ENCODE results near the gene SAMM50.
A peak's percentile ranks its signal among the peaks of the same experiment; 100 is the strongest.

SAMM50 gene

GRCh38 chr22:43988116-43988820 lies 33.0 kb downstream of the SAMM50 start:
- Mint-ChIP-seq H3K9me3 (no peaks in the 10 kb centered on the region), H3K4me1 (peaks cover 5% of the 10 kb centered on the region), H3K4me3 (no peak overlapping the region), H3K36me3 (peaks cover 100% of the 10 kb centered on the region), H3K27ac (no peak overlapping the region)
- no peak for DNase-seq (ENCODE audit: low spot score in 2 of 2)
- no peak for ATAC-seq

GRCh38 chr22:43988960-43989359 lies 33.7 kb downstream of the SAMM50 start:
- no peak overlapping the region for H3K4me3 Mint-ChIP-seq
- H3K27ac Mint-ChIP-seq: no peak overlapping the region
- H3K9me3 Mint-ChIP-seq: no peaks in the 10 kb centered on the region
- peaks cover 98% of the 10 kb centered on the region for H3K36me3 Mint-ChIP-seq
- H3K4me1 Mint-ChIP-seq: peaks cover 11% of the 10 kb centered on the region
- DNase-seq (ENCODE audit: low spot score in 2 of 2) (no peak), ATAC-seq (no peak)

DNA sequence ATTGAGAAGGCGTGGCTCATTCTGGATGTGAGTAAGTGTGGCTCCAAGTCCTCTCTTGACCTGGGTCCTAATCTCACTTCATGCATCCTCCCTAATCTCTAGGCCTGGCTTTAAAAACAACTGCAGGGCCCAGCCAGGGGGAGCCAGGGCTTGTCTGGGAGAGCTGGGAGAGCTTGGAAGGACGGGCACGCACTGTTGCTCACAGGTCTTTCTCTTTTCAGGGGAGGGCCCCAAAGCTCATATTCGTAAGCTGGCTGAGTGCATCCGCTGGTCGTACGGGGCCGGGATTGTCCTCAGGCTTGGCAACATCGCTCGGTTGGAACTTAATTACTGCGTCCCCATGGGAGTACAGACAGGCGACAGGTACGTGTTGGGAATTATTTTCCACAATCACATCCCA lies 34.8 kb downstream of the SAMM50 start:
- Mint-ChIP-seq H3K36me3 (peaks cover 94% of the 10 kb centered on the region), H3K27ac (peak overlapping the region; percentile 21), H3K9me3 (no peaks in the 10 kb centered on the region), H3K4me3 (no peak overlapping the region), H3K4me1 (peaks cover 14% of the 10 kb centered on the region)
- ATAC-seq (no peak), DNase-seq (ENCODE audit: low spot score in 2 of 2) (no peak)

GRCh38 chr22:43991316-43992020 lies 36.2 kb downstream of the SAMM50 start:
- no peak for DNase-seq (ENCODE audit: low spot score in 2 of 2)
- Mint-ChIP-seq H3K4me1 (peaks cover 28% of the 10 kb centered on the region), H3K27ac (no peak overlapping the region), H3K9me3 (no peaks in the 10 kb centered on the region), H3K4me3 (no peak overlapping the region), H3K36me3 (peaks cover 86% of the 10 kb centered on the region)
- no peak for ATAC-seq

GRCh38 chr22:43992331-43992821 lies 37.1 kb downstream of the SAMM50 start:
- ATAC-seq: no peak
- peaks cover 86% of the 10 kb centered on the region for H3K36me3 Mint-ChIP-seq

DNA sequence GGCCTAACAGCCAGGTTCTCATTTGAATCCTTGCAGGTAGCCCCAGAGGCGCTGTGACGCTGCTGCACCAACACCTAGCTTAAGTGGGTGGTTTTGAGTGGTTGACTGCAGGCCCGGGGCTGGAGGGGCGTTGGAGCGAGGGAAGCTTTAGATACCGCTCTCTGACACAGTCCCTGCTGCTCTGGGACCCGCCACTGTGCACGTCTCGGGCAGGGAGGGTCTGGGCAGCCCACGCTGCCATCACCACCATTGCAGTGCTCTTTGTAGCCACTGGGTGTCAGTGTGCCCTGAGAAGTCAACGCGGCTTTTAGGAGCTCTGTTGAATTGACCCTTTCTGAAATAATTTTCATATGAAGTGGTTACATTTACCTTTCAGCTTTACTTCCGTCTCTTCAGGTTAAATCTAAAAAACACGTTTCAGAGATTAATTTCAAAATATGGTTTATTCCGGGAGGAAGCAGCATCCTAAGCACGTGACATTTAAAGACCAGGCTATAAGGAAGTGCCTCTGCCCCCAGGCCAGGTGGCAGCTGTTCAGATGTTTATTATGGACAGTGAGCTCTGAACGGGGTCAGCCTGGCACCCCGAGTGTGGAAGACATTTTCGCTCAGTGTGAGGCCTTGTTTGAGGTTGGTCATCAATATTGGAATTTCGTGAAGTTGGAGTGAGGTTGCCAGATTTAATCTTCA lies 38.0 kb downstream of the SAMM50 start:
- Mint-ChIP-seq H3K9me3 (no peaks in the 10 kb centered on the region), H3K4me3 (no peak overlapping the region), H3K36me3 (peaks cover 86% of the 10 kb centered on the region), H3K4me1 (peaks cover 36% of the 10 kb centered on the region), H3K27ac (peak overlapping the region; percentile 94)
- DNase-seq (ENCODE audit: low spot score in 2 of 2): peak; percentile 41 to 77
- peak; percentile 73 for ATAC-seq

More at GRCh38 chr22:43992331-43992821, 37.1 kb downstream of the SAMM50 start:
- Mint-ChIP-seq H3K9me3 (no peaks in the 10 kb centered on the region), H3K4me3 (no peak overlapping the region), H3K4me1 (peaks cover 36% of the 10 kb centered on the region), H3K27ac (no peak overlapping the region)
- DNase-seq (ENCODE audit: low spot score in 2 of 2): no peak

GRCh38 chr22:43994006-43994405 lies 38.8 kb downstream of the SAMM50 start:
- H3K9me3 Mint-ChIP-seq: no peaks in the 10 kb centered on the region
- ATAC-seq: no peak
- H3K36me3 Mint-ChIP-seq: peaks cover 86% of the 10 kb centered on the region
- peak overlapping the region; percentile 94 for H3K27ac Mint-ChIP-seq
- DNase-seq (ENCODE audit: low spot score in 2 of 2): no peak
- H3K4me1 Mint-ChIP-seq: peaks cover 36% of the 10 kb centered on the region
- H3K4me3 Mint-ChIP-seq: peak overlapping the region; percentile 91

DNA sequence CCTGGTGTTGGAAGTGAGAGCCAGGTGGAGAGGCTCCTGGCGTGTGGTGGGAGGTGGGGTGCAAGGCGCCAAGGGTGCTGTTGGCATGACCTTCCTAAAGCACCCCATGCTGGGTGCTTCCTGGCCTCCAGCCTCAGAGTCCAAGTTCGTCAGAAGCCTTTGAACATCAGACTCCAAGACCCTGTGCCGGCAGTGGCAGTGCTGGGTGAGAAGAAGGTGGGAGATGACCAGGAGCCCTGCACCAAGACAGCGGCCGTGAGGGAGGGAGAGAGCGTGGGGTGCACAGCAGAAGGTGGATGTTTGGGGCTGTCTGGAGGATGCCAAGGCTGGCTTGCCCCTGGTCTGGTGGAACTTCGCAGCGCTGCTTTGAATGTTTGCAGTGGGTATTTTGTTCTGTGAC lies 39.2 kb downstream of the SAMM50 start:
- Mint-ChIP-seq H3K4me1 (peaks cover 36% of the 10 kb centered on the region), H3K27ac (peak overlapping the region; percentile 94), H3K36me3 (peaks cover 86% of the 10 kb centered on the region), H3K9me3 (no peaks in the 10 kb centered on the region), H3K4me3 (peak overlapping the region; percentile 91)
- ATAC-seq (no peak), DNase-seq (ENCODE audit: low spot score in 2 of 2) (no peak)

GRCh38 chr22:43995057-43995685 lies 39.9 kb downstream of the SAMM50 start:
- DNase-seq (ENCODE audit: low spot score in 2 of 2) (no peak), ATAC-seq (no peak)
- Mint-ChIP-seq H3K4me1 (peaks cover 36% of the 10 kb centered on the region), H3K9me3 (no peaks in the 10 kb centered on the region), H3K27ac (peak overlapping the region; percentile 94), H3K36me3 (peaks cover 79% of the 10 kb centered on the region), H3K4me3 (peak overlapping the region; percentile 91)

DNA sequence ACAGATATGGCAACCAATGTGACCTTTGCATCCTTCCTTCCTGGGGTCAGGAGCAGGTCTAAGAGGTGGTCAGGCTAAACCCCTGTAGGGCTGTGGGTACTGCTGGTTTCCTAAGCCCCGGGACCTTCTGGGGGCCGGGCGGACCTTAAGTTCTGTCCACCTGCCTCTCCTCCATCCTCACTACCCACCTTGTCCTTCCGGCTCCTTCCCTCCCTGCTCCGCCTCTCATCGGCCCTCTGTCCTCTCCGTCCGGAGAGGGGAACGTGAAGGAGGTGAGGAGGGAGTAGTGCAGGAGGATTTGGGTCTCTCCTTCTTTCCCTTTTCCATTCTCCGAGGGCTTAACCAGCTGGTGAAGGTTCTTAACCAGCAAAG lies 40.5 kb downstream of the SAMM50 start:
- peak overlapping the region; percentile 91 for H3K4me3 Mint-ChIP-seq
- ATAC-seq: peak; percentile 32
- peaks cover 76% of the 10 kb centered on the region for H3K36me3 Mint-ChIP-seq
- no peak for DNase-seq (ENCODE audit: low spot score in 2 of 2)
- H3K27ac Mint-ChIP-seq: peak overlapping the region; percentile 94
- peaks cover 36% of the 10 kb centered on the region for H3K4me1 Mint-ChIP-seq
- no peaks in the 10 kb centered on the region for H3K9me3 Mint-ChIP-seq

DNA sequence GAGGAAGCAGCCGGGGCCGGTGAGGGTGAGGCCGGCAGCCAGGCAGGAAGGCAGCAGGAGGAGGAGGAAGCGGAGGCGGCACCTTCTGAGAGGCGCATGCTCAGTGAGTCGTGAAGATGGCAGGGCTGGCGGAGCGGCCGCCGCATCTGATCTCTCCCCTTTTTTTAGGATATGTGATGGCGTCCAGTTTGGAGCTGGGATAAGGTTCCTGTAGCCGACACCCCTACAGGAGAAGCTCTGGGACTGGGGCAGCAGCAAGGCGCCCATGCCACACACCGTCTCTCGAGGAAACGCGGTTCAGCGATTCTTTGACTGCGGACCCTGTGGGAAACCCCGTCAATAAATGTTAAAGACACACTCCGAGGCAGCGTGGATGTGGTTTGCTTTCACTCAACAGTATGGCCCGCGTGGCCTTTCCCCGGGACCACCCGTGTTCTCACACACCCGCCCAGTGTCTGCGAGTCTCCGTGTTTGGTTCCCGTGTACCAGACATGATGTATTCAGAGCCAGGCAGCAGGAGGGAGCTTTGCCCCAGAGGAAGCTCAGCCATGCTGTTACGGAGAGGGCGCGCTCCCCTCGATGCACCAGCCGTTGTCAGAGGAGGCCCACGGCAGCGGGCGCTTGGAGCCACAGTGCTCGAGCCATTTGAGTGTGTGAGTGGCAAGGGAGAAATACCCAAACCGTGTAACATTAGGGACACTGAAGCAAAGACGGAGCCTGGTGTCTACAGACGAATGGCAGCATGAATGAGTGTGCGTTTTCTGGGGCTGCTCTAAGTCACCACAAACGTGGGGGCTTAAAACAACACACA lies 41.1 kb downstream of the SAMM50 start:
- Mint-ChIP-seq H3K4me3 (peak overlapping the region; percentile 91), H3K9me3 (no peaks in the 10 kb centered on the region), H3K4me1 (peaks cover 36% of the 10 kb centered on the region), H3K27ac (peak overlapping the region; percentile 94), H3K36me3 (peaks cover 75% of the 10 kb centered on the region)
- DNase-seq (ENCODE audit: low spot score in 2 of 2): peak; percentile 43 to 83
- ATAC-seq: peak; percentile 86

DNA sequence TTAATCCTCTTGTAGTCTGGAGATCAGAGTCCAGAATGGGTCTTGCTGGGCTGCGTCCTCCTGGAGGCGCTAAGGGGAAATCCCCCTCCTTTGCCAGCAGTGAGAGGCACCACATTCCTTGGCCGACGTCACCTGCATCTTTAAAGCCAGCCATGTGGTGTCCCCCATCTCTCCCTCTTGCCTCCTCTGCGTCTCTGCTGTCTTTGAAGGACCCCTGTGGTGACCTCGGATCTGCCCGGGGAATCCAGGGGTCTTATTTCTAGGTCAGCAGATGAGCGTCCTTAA lies 41.7 kb downstream of the SAMM50 start:
- peak overlapping the region; percentile 91 for H3K4me3 Mint-ChIP-seq
- peaks cover 36% of the 10 kb centered on the region for H3K4me1 Mint-ChIP-seq
- no peaks in the 10 kb centered on the region for H3K9me3 Mint-ChIP-seq
- peak overlapping the region; percentile 94 for H3K27ac Mint-ChIP-seq
- DNase-seq (ENCODE audit: low spot score in 2 of 2): no peak
- peaks cover 70% of the 10 kb centered on the region for H3K36me3 Mint-ChIP-seq
- ATAC-seq: no peak

GRCh38 chr22:43998679-43999264 lies 43.5 kb downstream of the SAMM50 start:
- peaks cover 52% of the 10 kb centered on the region for H3K36me3 Mint-ChIP-seq

GRCh38 chr22:43999378-43999777 lies 44.1 kb downstream of the SAMM50 start:
- no peaks in the 10 kb centered on the region for H3K9me3 Mint-ChIP-seq
- no peak overlapping the region for H3K27ac Mint-ChIP-seq
- H3K36me3 Mint-ChIP-seq: peaks cover 51% of the 10 kb centered on the region
- no peak overlapping the region for H3K4me3 Mint-ChIP-seq
- no peak for ATAC-seq
- DNase-seq (ENCODE audit: low spot score in 2 of 2): no peak
- peaks cover 31% of the 10 kb centered on the region for H3K4me1 Mint-ChIP-seq

More at GRCh38 chr22:43998679-43999264, 43.5 kb downstream of the SAMM50 start:
- no peak overlapping the region for H3K4me3 Mint-ChIP-seq
- DNase-seq (ENCODE audit: low spot score in 2 of 2): no peak
- no peaks in the 10 kb centered on the region for H3K9me3 Mint-ChIP-seq
- no peak overlapping the region for H3K27ac Mint-ChIP-seq
- H3K4me1 Mint-ChIP-seq: peaks cover 32% of the 10 kb centered on the region
- ATAC-seq: no peak

All from stimulated activated effector memory CD8-positive, alpha-beta T cell treated with anti-CD3 and anti-CD28 coated beads, Interleukin-12 subunit alpha, Interleukin-12 subunit beta, amount 100 ng/mL, for 72 hours (primary cell).